HepG2 (cell line): ENCODE measurements around the gene NKPD1. TPM values are rescaled to one million over a fixed set of nuclear protein-coding genes. Genes with fewer than 3 reads are reported as not detected.

Experiments
- GATAD2A ChIP-seq: IDR thresholded peaks from 2 replicates; pipeline ENCODE4 v1.6.1; 2016
- ZBTB7B ChIP-seq: sonication (generic); formaldehyde crosslinking; IDR thresholded peaks from 2 replicates; pipeline ENCODE4 v1.4.0; 2020; ENCODE audit warnings: missing genetic modification reagents
- ZNF629 ChIP-seq: sonication (generic); formaldehyde crosslinking; conservative IDR thresholded peaks from 2 replicates; pipeline ENCODE4 v1.5.0; 2020; ENCODE audit warnings: missing genetic modification reagents
- ZNF780A ChIP-seq: sonication (generic); formaldehyde crosslinking; IDR thresholded peaks from 2 replicates; pipeline ENCODE4 v1.8.0; 2022; ENCODE audit warnings: mild to moderate bottlenecking, missing genetic modification reagents, moderate library complexity
- polyA plus RNA-seq, 8 experiments: library from polyadenylated mRNA; depleted of rRNA in 3 of 8; stranded (reverse) in 7 of 8; unstranded in 1 of 8; fragments of >200 nt; fragmentation: Illumina TruSeq in 4 of 8; extraction: Trizol in 4 of 8; gene quantifications; 2 replicates each; pipeline versions ENCODE4 v1.2.1 to v1.2.3, GENCODE V29; 2011 to 2016; ENCODE audit warnings: low read depth in 4 of 8, missing spikeins in 1 of 8, mixed read lengths in 1 of 8; ENCODE audit not compliant: insufficient read depth in 1 of 8
- total RNA-seq, 5 experiments: library from RNA; depleted of rRNA; stranded (reverse); fragments of >200 nt; fragmentation: Illumina TruSeq; extraction: Trizol; gene quantifications; 2 replicates each; pipeline ENCODE4 v1.2.3, GENCODE V29; 2016; ENCODE audit warnings: low read depth in 1 of 5
- TF ChIP-seq, protein P1 (sequence below): sonication (generic); formaldehyde crosslinking; IDR thresholded peaks from 2 replicates; pipeline ENCODE4 v1.9.0; 2021; ENCODE audit warnings: mild to moderate bottlenecking, missing genetic modification reagents

NKPD1 gene
- total and polyA plus RNA-seq, 2 of the 13 experiments (the other 11 are each of a cell fraction or from before 2014, with no cell fraction given) = 0.03 TPM; not detected in 1

GRCh38 chr19:45187421-45188100 is 26.8 kb upstream of the NKPD1 start (continued):
- TF ChIP-seq, protein P1, sequence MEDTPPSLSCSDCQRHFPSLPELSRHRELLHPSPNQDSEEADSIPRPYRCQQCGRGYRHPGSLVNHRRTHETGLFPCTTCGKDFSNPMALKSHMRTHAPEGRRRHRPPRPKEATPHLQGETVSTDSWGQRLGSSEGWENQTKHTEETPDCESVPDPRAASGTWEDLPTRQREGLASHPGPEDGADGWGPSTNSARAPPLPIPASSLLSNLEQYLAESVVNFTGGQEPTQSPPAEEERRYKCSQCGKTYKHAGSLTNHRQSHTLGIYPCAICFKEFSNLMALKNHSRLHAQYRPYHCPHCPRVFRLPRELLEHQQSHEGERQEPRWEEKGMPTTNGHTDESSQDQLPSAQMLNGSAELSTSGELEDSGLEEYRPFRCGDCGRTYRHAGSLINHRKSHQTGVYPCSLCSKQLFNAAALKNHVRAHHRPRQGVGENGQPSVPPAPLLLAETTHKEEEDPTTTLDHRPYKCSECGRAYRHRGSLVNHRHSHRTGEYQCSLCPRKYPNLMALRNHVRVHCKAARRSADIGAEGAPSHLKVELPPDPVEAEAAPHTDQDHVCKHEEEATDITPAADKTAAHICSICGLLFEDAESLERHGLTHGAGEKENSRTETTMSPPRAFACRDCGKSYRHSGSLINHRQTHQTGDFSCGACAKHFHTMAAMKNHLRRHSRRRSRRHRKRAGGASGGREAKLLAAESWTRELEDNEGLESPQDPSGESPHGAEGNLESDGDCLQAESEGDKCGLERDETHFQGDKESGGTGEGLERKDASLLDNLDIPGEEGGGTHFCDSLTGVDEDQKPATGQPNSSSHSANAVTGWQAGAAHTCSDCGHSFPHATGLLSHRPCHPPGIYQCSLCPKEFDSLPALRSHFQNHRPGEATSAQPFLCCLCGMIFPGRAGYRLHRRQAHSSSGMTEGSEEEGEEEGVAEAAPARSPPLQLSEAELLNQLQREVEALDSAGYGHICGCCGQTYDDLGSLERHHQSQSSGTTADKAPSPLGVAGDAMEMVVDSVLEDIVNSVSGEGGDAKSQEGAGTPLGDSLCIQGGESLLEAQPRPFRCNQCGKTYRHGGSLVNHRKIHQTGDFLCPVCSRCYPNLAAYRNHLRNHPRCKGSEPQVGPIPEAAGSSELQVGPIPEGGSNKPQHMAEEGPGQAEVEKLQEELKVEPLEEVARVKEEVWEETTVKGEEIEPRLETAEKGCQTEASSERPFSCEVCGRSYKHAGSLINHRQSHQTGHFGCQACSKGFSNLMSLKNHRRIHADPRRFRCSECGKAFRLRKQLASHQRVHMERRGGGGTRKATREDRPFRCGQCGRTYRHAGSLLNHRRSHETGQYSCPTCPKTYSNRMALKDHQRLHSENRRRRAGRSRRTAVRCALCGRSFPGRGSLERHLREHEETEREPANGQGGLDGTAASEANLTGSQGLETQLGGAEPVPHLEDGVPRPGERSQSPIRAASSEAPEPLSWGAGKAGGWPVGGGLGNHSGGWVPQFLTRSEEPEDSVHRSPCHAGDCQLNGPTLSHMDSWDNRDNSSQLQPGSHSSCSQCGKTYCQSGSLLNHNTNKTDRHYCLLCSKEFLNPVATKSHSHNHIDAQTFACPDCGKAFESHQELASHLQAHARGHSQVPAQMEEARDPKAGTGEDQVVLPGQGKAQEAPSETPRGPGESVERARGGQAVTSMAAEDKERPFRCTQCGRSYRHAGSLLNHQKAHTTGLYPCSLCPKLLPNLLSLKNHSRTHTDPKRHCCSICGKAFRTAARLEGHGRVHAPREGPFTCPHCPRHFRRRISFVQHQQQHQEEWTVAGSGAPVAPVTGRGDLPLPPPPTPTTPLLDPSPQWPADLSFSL (CRISPR knock-in tag) = 0 out of 2 replicates have a peak, but pooled peaks have one; percentile 32
- TF ChIP-seq ZNF629 (CRISPR knock-in tag) (no peak), ZNF780A (CRISPR knock-in tag) (no peak), ZBTB7B (CRISPR knock-in tag) (peak; percentile 49; the same call in 1 of the 2 replicates), GATAD2A (CRISPR knock-in tag) (0 out of 2 replicates have a peak, but pooled peaks have one; percentile 19)
- TF ChIP-seq, all 625 proteins: peak for 9
